Neutrophil (primary cell): ENCODE data around the gene TXLNB.
A peak's percentile ranks its signal among the peaks of the same experiment; 100 is the strongest.

Experiments
- H3K27ac ChIP-seq: fragments of 200-600 bp; sonication (generic); 2 replicates; pipeline ENCODE4 v1.5.1; 2016; ENCODE audit warnings: mild to moderate bottlenecking, moderate library complexity
- H3K27me3 ChIP-seq: fragments of 200-600 bp; sonication (generic); 2 replicates; pipeline ENCODE4 v1.6.0; 2016; ENCODE audit warnings: mild to moderate bottlenecking
- H3K36me3 ChIP-seq: fragments of 200-600 bp; sonication (generic); 2 replicates; pipeline ENCODE4 v1.5.1; 2017
- H3K4me1 ChIP-seq, 2 experiments: fragments of 200-600 bp in 1 of 2; sonication (generic) in 1 of 2; 1 replicate in 1 of 2; 2 replicates in 1 of 2; pipeline versions ENCODE4 v1.5.1 to v1.6.1; 2013 to 2016; ENCODE audit warnings: low read depth in 1 of 2, low read length in 1 of 2, mild to moderate bottlenecking in 1 of 2, moderate library complexity in 1 of 2; ENCODE audit not compliant: control insufficient read depth in 1 of 2, insufficient read depth in 1 of 2
- H3K4me3 ChIP-seq, 2 experiments: fragments of 200-600 bp in 1 of 2; sonication (generic) in 1 of 2; 1 replicate in 1 of 2; 2 replicates in 1 of 2; pipeline ENCODE4 v1.5.1; 2013 to 2016; ENCODE audit warnings: low read depth in 1 of 2, low read length in 1 of 2, mild to moderate bottlenecking in 1 of 2, moderate library complexity in 1 of 2
- H3K9me3 ChIP-seq: fragments of 200-600 bp; sonication (generic); 2 replicates; pipeline ENCODE4 v1.5.1; 2016
- TF ChIP-seq, protein P1 (sequence below): fragments of 200-600 bp; sonication (generic); IDR thresholded peaks from 2 replicates; pipeline ENCODE4 v1.5.1; 2016; ENCODE audit warnings: antibody characterized with exemption

The TXLNB gene

DNA sequence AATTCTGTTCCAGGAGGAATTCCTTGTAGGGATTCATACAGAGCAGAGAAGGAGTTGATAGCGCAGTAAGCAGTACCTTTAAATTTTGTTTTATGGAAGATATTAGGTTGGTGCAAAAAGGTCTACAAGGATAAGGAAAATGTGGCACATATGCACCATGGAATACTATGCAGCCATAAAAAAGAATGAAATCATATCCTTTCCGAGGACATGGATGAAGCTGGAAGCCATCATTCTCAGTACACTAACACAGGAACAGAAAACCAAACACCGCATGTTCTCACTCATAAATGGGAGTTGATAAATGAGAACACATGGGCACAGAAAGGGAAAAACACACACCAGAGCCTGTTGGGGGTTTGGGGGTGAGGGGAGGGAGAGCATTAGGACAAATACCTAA is 37.4 kb upstream of the TXLNB start:
- peaks cover 19 to 20% of the 10 kb centered on the region in 2 experiments for H3K4me1 ChIP-seq
- H3K4me3 ChIP-seq = no peak overlapping the region
- no peaks in the 10 kb centered on the region for H3K36me3 ChIP-seq
- no peak overlapping the region for H3K27ac ChIP-seq
- TF ChIP-seq, protein P1, sequence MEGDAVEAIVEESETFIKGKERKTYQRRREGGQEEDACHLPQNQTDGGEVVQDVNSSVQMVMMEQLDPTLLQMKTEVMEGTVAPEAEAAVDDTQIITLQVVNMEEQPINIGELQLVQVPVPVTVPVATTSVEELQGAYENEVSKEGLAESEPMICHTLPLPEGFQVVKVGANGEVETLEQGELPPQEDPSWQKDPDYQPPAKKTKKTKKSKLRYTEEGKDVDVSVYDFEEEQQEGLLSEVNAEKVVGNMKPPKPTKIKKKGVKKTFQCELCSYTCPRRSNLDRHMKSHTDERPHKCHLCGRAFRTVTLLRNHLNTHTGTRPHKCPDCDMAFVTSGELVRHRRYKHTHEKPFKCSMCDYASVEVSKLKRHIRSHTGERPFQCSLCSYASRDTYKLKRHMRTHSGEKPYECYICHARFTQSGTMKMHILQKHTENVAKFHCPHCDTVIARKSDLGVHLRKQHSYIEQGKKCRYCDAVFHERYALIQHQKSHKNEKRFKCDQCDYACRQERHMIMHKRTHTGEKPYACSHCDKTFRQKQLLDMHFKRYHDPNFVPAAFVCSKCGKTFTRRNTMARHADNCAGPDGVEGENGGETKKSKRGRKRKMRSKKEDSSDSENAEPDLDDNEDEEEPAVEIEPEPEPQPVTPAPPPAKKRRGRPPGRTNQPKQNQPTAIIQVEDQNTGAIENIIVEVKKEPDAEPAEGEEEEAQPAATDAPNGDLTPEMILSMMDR = no peak
- no peaks in the 10 kb centered on the region for H3K9me3 ChIP-seq
- H3K27me3 ChIP-seq = no peaks in the 10 kb centered on the region

DNA sequence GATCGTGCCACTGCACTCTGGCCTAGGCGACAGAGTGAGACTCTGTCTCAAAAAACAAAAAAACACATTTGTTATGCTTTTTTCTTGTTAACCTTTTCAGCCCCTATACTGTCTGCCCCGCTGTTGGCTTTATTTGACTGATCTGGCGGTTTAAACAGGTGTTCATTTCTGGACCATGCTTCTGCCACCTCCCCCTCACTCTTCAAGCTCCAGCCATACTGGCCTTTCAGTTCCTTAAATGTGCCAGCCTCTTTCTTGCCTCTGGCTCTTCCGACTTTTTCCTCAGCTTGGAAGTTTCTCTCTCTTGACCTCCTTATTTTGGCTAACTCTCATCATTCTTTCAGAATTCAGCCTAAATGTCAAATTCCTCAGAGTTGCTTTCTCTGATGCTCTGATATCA is 35.2 kb upstream of the TXLNB start:
- H3K27ac ChIP-seq = no peak overlapping the region
- no peaks in the 10 kb centered on the region for H3K9me3 ChIP-seq
- TF ChIP-seq, protein P1 = no peak
- no peaks in the 10 kb centered on the region for H3K27me3 ChIP-seq
- no peak overlapping the region for H3K4me3 ChIP-seq
- peaks cover 36% of the 10 kb centered on the region in 2 experiments for H3K4me1 ChIP-seq
- no peaks in the 10 kb centered on the region for H3K36me3 ChIP-seq

DNA sequence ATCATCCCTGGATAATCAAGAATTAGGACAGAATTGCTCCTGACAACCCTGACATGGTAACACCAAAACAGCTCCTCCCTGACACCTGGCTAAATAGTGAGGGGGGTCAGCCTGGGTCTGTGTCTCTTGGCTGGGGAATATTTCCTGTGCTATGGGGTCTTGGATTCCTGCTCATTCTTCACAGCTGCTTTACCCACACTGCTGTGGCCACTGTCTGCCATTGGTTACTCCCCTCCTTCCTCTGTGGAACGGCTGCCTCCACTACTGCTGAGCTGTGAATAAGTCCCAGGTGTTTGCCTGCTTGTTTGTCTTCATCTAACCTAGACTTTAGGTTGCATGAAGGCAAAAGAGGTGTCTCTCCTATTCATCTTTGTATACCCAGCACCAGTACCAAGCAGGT is 33.9 kb upstream of the TXLNB start:
- Histone ChIP-seq H3K27me3 (no peaks in the 10 kb centered on the region), H3K4me1 (peaks cover 36% of the 10 kb centered on the region in 2 experiments), H3K9me3 (no peaks in the 10 kb centered on the region), H3K36me3 (no peaks in the 10 kb centered on the region), H3K27ac (peak overlapping the region; percentile 98), H3K4me3 (peak overlapping the region in 1 of 2 experiments; percentile 60)
- TF ChIP-seq, protein P1 = no peak

GRCh38 chr6:139325125-139325524 is 33.3 kb upstream of the TXLNB start:
- H3K27ac ChIP-seq = peak overlapping the region; percentile 98
- TF ChIP-seq, protein P1 = no peak
- H3K4me1 ChIP-seq = peaks cover 36% of the 10 kb centered on the region in 2 experiments

DNA sequence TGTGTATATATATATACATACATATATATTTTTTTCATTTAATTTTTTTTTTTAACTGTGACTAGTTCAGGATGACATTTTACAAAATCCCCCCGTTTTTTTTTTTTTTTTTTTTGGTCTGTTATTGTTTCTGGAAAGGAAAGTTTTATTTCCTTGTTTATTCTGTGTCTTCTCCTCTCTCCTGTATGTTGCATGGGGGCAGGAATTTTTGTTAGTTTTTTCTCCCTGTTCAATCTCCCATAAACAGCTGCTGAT is 32.4 kb upstream of the TXLNB start:
- peak overlapping the region; percentile 98 for H3K27ac ChIP-seq
- H3K36me3 ChIP-seq = no peaks in the 10 kb centered on the region
- peaks cover 36% of the 10 kb centered on the region in 2 experiments for H3K4me1 ChIP-seq
- no peaks in the 10 kb centered on the region for H3K9me3 ChIP-seq
- TF ChIP-seq, protein P1 = no peak
- H3K4me3 ChIP-seq = peak overlapping the region; percentile 60 to 78
- H3K27me3 ChIP-seq = no peaks in the 10 kb centered on the region

More at GRCh38 chr6:139325125-139325524, 33.3 kb upstream of the TXLNB start:
- Histone ChIP-seq H3K9me3 (no peaks in the 10 kb centered on the region), H3K27me3 (no peaks in the 10 kb centered on the region), H3K4me3 (peak overlapping the region in 1 of 2 experiments; percentile 60), H3K36me3 (no peaks in the 10 kb centered on the region)
